ENCODE results near the gene CCL1. TPM values are rescaled to one million over a fixed set of nuclear protein-coding genes. Genes with fewer than 3 reads are reported as not detected.

CCL1 gene
- polyA plus RNA-seq, 1 of the 3 experiments (the other 2 are of a cell fraction): not detected

- Histone ChIP-seq H3K9me2 (no peaks in the 10 kb centered on the region), H3K9me3 (no peaks in the 10 kb centered on the region), H4K20me1 (ENCODE audit: insufficient read depth) (no peaks in the 10 kb centered on the region), H3K9ac (no peak overlapping the region), H3K36me3 (replicated peaks in 1 of 2; ENCODE audit: control insufficient read depth in 1 of 2, insufficient read depth in 2 of 2, low read length in 1 of 2) (no peaks in the 10 kb centered on the region), H3K79me2 (ENCODE audit: insufficient read depth) (no peaks in the 10 kb centered on the region), H3F3A (replicated peaks; ENCODE audit: insufficient read depth) (no peaks in the 10 kb centered on the region), H3K27ac (ENCODE audit: low read depth in 2 of 2, low read length in 1 of 2) (no peak overlapping the region), H3K4me2 (no peak overlapping the region), H3K4me3 (ENCODE audit: low read depth in 2 of 2, low read length in 1 of 2) (no peak overlapping the region), H3K4me1 (ENCODE audit: control insufficient read depth in 1 of 2, insufficient read depth in 2 of 2, low read depth in 1 of 2, low read length in 1 of 2) (no peaks in the 10 kb centered on the region), H3K27me3 (ENCODE audit: insufficient read depth) (no peaks in the 10 kb centered on the region; the same call in 1 of the 2 replicates), H2AFZ (ENCODE audit: low read depth) (no peak overlapping the region)
- POLR2A ChIA-PET: no interaction called here
- CTCF ChIA-PET: interaction anchor here (4.6 kb wide), 1 partner anchor 9 kb away, joined by 53 read pairs; no protein-coding TSS in a partner anchor
- 19% methylated on average over 2 of the region's 5 CpGs for WGBS (ENCODE audit: low lambda C conversion rate)
- DNase-seq: no peak
- TF ChIP-seq, protein P1, sequence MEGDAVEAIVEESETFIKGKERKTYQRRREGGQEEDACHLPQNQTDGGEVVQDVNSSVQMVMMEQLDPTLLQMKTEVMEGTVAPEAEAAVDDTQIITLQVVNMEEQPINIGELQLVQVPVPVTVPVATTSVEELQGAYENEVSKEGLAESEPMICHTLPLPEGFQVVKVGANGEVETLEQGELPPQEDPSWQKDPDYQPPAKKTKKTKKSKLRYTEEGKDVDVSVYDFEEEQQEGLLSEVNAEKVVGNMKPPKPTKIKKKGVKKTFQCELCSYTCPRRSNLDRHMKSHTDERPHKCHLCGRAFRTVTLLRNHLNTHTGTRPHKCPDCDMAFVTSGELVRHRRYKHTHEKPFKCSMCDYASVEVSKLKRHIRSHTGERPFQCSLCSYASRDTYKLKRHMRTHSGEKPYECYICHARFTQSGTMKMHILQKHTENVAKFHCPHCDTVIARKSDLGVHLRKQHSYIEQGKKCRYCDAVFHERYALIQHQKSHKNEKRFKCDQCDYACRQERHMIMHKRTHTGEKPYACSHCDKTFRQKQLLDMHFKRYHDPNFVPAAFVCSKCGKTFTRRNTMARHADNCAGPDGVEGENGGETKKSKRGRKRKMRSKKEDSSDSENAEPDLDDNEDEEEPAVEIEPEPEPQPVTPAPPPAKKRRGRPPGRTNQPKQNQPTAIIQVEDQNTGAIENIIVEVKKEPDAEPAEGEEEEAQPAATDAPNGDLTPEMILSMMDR (IDR thresholded peaks at IDR 0.05): no peak
- no peak for TF ChIP-seq TEAD4 (IDR thresholded peaks at IDR 0.05; ENCODE audit: borderline replicate concordance, insufficient read depth)
- no peak for TF ChIP-seq YY1 (IDR thresholded peaks at IDR 0.05; ENCODE audit: low read depth)
- no peak for TF ChIP-seq NRF1 (IDR thresholded peaks at IDR 0.05; ENCODE audit: low read depth, low read length)
- TF ChIP-seq RCOR1 (IDR thresholded peaks at IDR 0.05; ENCODE audit: low read length): no peak
- TF ChIP-seq MEF2A (IDR thresholded peaks at IDR 0.05; ENCODE audit: borderline replicate concordance, low read depth): no peak
- no peak for TF ChIP-seq ZBTB33 (IDR thresholded peaks at IDR 0.05; ENCODE audit: borderline replicate concordance, low read depth)
These were observed 7.5 kb upstream of the CCL1 start for GRCh38 chr17:34370376-34370996.

- no peaks in the 10 kb centered on the region for H3K79me2 ChIP-seq (ENCODE audit: insufficient read depth)
- H3K4me1 ChIP-seq (ENCODE audit: control insufficient read depth in 1 of 2, insufficient read depth in 2 of 2, low read depth in 1 of 2, low read length in 1 of 2): no peaks in the 10 kb centered on the region
- H3K36me3 ChIP-seq (replicated peaks in 1 of 2; ENCODE audit: control insufficient read depth in 1 of 2, insufficient read depth in 2 of 2, low read length in 1 of 2): no peaks in the 10 kb centered on the region
- H4K20me1 ChIP-seq (ENCODE audit: insufficient read depth): no peaks in the 10 kb centered on the region
- H2AFZ ChIP-seq (ENCODE audit: low read depth): no peak overlapping the region
- TF ChIP-seq TEAD4 (IDR thresholded peaks at IDR 0.05; ENCODE audit: borderline replicate concordance, insufficient read depth) (no peak), JUND (IDR thresholded peaks at IDR 0.05) (no peak), GATA2 (CRISPR knock-in tag; IDR thresholded peaks at IDR 0.05) (no peak), TAF1 (IDR thresholded peaks at IDR 0.05; ENCODE audit: borderline replicate concordance, low read depth, low read length) (no peak), FOXM1 (IDR thresholded peaks at IDR 0.05; ENCODE audit: low read depth) (no peak), YY1 (IDR thresholded peaks at IDR 0.05; ENCODE audit: low read depth) (no peak), MEF2A (IDR thresholded peaks at IDR 0.05; ENCODE audit: borderline replicate concordance, low read depth) (no peak)
- TF ChIP-seq, protein P2, sequence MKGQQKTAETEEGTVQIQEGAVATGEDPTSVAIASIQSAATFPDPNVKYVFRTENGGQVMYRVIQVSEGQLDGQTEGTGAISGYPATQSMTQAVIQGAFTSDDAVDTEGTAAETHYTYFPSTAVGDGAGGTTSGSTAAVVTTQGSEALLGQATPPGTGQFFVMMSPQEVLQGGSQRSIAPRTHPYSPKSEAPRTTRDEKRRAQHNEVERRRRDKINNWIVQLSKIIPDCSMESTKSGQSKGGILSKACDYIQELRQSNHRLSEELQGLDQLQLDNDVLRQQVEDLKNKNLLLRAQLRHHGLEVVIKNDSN (IDR thresholded peaks at IDR 0.05; ENCODE audit: borderline replicate concordance, low read depth): no peak
- TF ChIP-seq, protein P3, sequence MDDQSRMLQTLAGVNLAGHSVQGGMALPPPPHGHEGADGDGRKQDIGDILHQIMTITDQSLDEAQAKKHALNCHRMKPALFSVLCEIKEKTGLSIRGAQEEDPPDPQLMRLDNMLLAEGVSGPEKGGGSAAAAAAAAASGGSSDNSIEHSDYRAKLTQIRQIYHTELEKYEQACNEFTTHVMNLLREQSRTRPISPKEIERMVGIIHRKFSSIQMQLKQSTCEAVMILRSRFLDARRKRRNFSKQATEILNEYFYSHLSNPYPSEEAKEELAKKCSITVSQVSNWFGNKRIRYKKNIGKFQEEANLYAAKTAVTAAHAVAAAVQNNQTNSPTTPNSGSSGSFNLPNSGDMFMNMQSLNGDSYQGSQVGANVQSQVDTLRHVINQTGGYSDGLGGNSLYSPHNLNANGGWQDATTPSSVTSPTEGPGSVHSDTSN (IDR thresholded peaks at IDR 0.05): no peak
- no peak overlapping the region for H3K4me2 ChIP-seq
- ChIA-PET POLR2A (no interaction called here), CTCF (interaction anchor here (1.8 to 4.6 kb wide), 3 partner anchors 8 to 199 kb away, joined by 7 to 53 read pairs (median 11); no protein-coding TSS in a partner anchor)
- DNase-seq: no peak
- H3K4me3 ChIP-seq (ENCODE audit: low read depth in 2 of 2, low read length in 1 of 2): no peak overlapping the region
- H3F3A ChIP-seq (replicated peaks; ENCODE audit: insufficient read depth): no peaks in the 10 kb centered on the region
- 90% methylated on average over 2 of the region's 3 CpGs for WGBS (ENCODE audit: low lambda C conversion rate)
- no peaks in the 10 kb centered on the region; the same call in 1 of the 2 replicates for H3K27me3 ChIP-seq (ENCODE audit: insufficient read depth)
- no peak overlapping the region for H3K27ac ChIP-seq (ENCODE audit: low read depth in 2 of 2, low read length in 1 of 2)
- H3K9ac ChIP-seq: no peak overlapping the region
- no peaks in the 10 kb centered on the region for H3K9me2 ChIP-seq
- H3K9me3 ChIP-seq: no peaks in the 10 kb centered on the region
These were observed 6.5 kb upstream of the CCL1 start for GRCh38 chr17:34369571-34369970.

All from SK-N-SH (cell line).